ENCODE results near the gene NFKBIB. TPM values are rescaled to one million over a fixed set of nuclear protein-coding genes. Genes with fewer than 3 reads are reported as not detected.
A peak's percentile ranks its signal among the peaks of the same experiment; 100 is the strongest.

The NFKBIB gene
- total and polyA plus RNA-seq, 2 of the 13 experiments (the other 11 are each of a cell fraction or from before 2014, with no cell fraction given): 8.6 to 14.9 TPM

- no peak for TF ChIP-seq GLMP (CRISPR knock-in tag; IDR thresholded peaks at IDR 0.05; ENCODE audit: borderline replicate concordance)
- no peak for TF ChIP-seq HOXA5 (CRISPR knock-in tag; IDR thresholded peaks at IDR 0.05)
- no peak for TF ChIP-seq ZBTB10 (CRISPR knock-in tag; IDR thresholded peaks at IDR 0.05; ENCODE audit: borderline replicate concordance)
- TF ChIP-seq SUZ12 (IDR thresholded peaks at IDR 0.05; ENCODE audit: low read depth, low read length): no peak
- TF ChIP-seq NCOA2 (CRISPR knock-in tag; IDR thresholded peaks at IDR 0.05): no peak
- no peak for TF ChIP-seq ZNF407 (CRISPR knock-in tag; IDR thresholded peaks at IDR 0.05; ENCODE audit: not compliant biosample characterization)
- TF ChIP-seq POLR2AphosphoS5 (IDR thresholded peaks at IDR 0.05; ENCODE audit: low read depth, low read length): no peak
- TF ChIP-seq ADNP (CRISPR knock-in tag; IDR thresholded peaks at IDR 0.05): 0 out of 2 replicates have a peak, but pooled peaks have one; percentile 15
- no peak for TF ChIP-seq ATF7 (IDR thresholded peaks at IDR 0.05)
- TF ChIP-seq ATF7 (CRISPR knock-in tag; IDR thresholded peaks at IDR 0.05): no peak
- TF ChIP-seq DPF2 (CRISPR knock-in tag; IDR thresholded peaks at IDR 0.05; ENCODE audit: borderline replicate concordance, low read depth): no peak
- TF ChIP-seq ZNF230 (CRISPR knock-in tag; IDR thresholded peaks at IDR 0.05): no peak
- 0 out of 2 replicates have a peak, but pooled peaks have one; percentile 30 for TF ChIP-seq RFXAP (CRISPR knock-in tag; IDR thresholded peaks at IDR 0.05; ENCODE audit: borderline replicate concordance)
- no peak for TF ChIP-seq GMEB2 (CRISPR knock-in tag; IDR thresholded peaks at IDR 0.05; ENCODE audit: low read depth)
- TF ChIP-seq SOX5 (CRISPR knock-in tag; IDR thresholded peaks at IDR 0.05; ENCODE audit: borderline replicate concordance): no peak
- no peak for TF ChIP-seq ZNF331 (CRISPR knock-in tag; IDR thresholded peaks at IDR 0.05)
- no peak for TF ChIP-seq POLR2G (IDR thresholded peaks at IDR 0.05; ENCODE audit: low read depth, low read length)
These were observed 18.2 kb downstream of the NFKBIB start (continued) for GRCh38 chr19:38917921-38918491.
